HG02571 (cell line): ENCODE results near the gene TSEN34.

Experiments used
- ATAC-seq: cut with Tn5 transposase; IDR thresholded peaks from one replicate; pipeline ENCODE4 v1.9.1; 2021; ENCODE audit warnings: mild to moderate bottlenecking, moderate library complexity; ENCODE audit not compliant: unreplicated experiment

TSEN34 gene

GRCh38 chr19:54191011-54191810 lies at the start of gene TSEN34:
TSEN34 (plus strand) TSS chr19:54191308; CDS start chr19:54191365, 57 bp downstream.
- ATAC-seq: peak; percentile 28

- ATAC-seq: no peak
Observed at GRCh38 chr19:54141356-54141755, 49.8 kb upstream of the TSEN34 start.

GRCh38 chr19:54142166-54142780 lies 48.8 kb upstream of the TSEN34 start:
- ATAC-seq: no peak

GRCh38 chr19:54145541-54146158 lies 45.5 kb upstream of the TSEN34 start:
- ATAC-seq: no peak

GRCh38 chr19:54147676-54148075 lies 43.4 kb upstream of the TSEN34 start:
- ATAC-seq: no peak

GRCh38 chr19:54148158-54148557 lies 43.0 kb upstream of the TSEN34 start:
- no peak for ATAC-seq

GRCh38 chr19:54149021-54149812 lies 41.9 kb upstream of the TSEN34 start:
- no peak for ATAC-seq

GRCh38 chr19:54151362-54152035 lies 39.6 kb upstream of the TSEN34 start:
- no peak for ATAC-seq

- no peak for ATAC-seq
Observed at GRCh38 chr19:54152267-54152666, 38.8 kb upstream of the TSEN34 start.

GRCh38 chr19:54152878-54153524 lies 38.1 kb upstream of the TSEN34 start:
- no peak for ATAC-seq

- no peak for ATAC-seq
Observed at GRCh38 chr19:54153731-54154326, 37.3 kb upstream of the TSEN34 start.

- ATAC-seq: no peak
Observed at GRCh38 chr19:54154603-54155345, 36.3 kb upstream of the TSEN34 start.

- no peak for ATAC-seq
Observed at GRCh38 chr19:54155694-54156093, 35.4 kb upstream of the TSEN34 start.

GRCh38 chr19:54156490-54156889 lies 34.6 kb upstream of the TSEN34 start:
- no peak for ATAC-seq

- no peak for ATAC-seq
Observed at GRCh38 chr19:54156953-54157352, 34.2 kb upstream of the TSEN34 start.

GRCh38 chr19:54158812-54159351 lies 32.2 kb upstream of the TSEN34 start:
- no peak for ATAC-seq

GRCh38 chr19:54159352-54160181 lies 31.5 kb upstream of the TSEN34 start, which contains the start of gene LENG1:
LENG1 (minus strand) TSS chr19:54159721; CDS start chr19:54159695, 26 bp downstream.
- peak; percentile 79 for ATAC-seq
